ENCODE measurements around the gene KLHL11.

DNA sequence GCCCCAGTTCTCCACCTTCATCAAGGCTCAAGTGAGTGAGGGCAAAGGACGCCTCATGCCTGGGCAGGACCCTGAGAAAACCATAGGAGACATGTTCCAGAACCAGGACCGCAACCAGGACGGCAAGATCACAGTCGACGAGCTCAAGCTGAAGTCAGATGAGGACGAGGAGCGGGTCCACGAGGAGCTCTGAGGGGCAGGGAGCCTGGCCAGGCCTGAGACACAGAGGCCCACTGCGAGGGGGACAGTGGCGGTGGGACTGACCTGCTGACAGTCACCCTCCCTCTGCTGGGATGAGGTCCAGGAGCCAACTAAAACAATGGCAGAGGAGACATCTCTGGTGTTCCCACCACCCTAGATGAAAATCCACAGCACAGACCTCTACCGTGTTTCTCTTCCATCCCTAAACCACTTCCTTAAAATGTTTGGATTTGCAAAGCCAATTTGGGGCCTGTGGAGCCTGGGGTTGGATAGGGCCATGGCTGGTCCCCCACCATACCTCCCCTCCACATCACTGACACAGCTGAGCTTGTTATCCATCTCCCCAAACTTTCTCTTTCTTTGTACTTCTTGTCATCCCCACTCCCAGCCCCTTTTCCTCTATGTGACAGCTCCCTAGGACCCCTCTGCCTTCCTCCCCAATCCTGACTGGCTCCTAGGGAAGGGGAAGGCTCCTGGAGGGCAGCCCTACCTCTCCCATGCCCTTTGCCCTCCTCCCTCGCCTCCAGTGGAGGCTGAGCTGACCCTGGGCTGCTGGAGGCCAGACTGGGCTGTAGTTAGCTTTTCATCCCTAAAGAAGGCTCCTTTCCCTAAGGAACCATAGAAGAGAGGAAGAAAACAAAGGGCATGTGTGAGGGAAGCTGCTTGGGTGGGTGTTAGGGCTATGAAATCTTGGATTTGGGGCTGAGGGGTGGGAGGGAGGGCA lies 42.7 kb downstream of the KLHL11 start:
- no peak for TF ChIP-seq POLR2A (IDR thresholded peaks at IDR 0.05; ENCODE audit: low read length)
- TF ChIP-seq GATA1 (IDR thresholded peaks at IDR 0.05; ENCODE audit: low read depth, low read length): no peak
